Omental fat pad (tissue), 4 donors: Measurements from ENCODE around the gene ANTXR1. TPM values are rescaled to one million over a fixed set of nuclear protein-coding genes. Genes with fewer than 3 reads are reported as not detected.
A peak's percentile ranks its signal among the peaks of the same experiment; 100 is the strongest.
"Not testable (repeated sequence)": the region's sequence is repeated elsewhere in the genome, so short reads cannot be mapped to it uniquely, and the experiment has no call there.

Source experiments
- ATAC-seq: fragments of 150-250 bp; one replicate; pipeline ENCODE4 v1.9.1; 2016; ENCODE audit warnings: mild to moderate bottlenecking, moderate library complexity; ENCODE audit not compliant: low FRiP score
- DNase-seq: peaks from one replicate; pipeline ENCODE4 v3.0.0-alpha.2; 2019; ENCODE audit warnings: low spot score
- CTCF ChIP-seq, 3 donors: fragments of 450-650 bp; IDR thresholded peaks; one replicate each; pipeline ENCODE4 v1.5.1; 2016 to 2017; ENCODE audit warnings: antibody characterized with exemption in 3 of 3, mild to moderate bottlenecking in 3 of 3, moderate library complexity in 2 of 3
- total RNA-seq, 4 donors: library from RNA; depleted of rRNA; stranded (reverse); fragments of >200 nt; gene quantifications; one replicate each; pipeline ENCODE4 v1.1.0, GENCODE V29; 2016

ANTXR1 gene
- total RNA-seq, 4 donors from 2014 or later: 27.7 to 49.1 (median 37.1) TPM

- ATAC-seq: peak; percentile 95
- TF ChIP-seq CTCF (IDR thresholded peaks at IDR 0.05): no peak
- DNase-seq: no peak
These were observed 240.8 kb downstream of the ANTXR1 start for GRCh38 chr2:69253611-69254301.

GRCh38 chr2:69255760-69256159, 242.8 kb downstream of the ANTXR1 start:
- no peak for TF ChIP-seq CTCF (IDR thresholded peaks at IDR 0.05)
- ATAC-seq: no peak
- DNase-seq: no peak

GRCh38 chr2:69259994-69260591, 247.1 kb downstream of the ANTXR1 start:
- ATAC-seq, DNase-seq: not testable (repeated sequence)

- TF ChIP-seq CTCF (IDR thresholded peaks at IDR 0.05): no peak
- DNase-seq (no peak), ATAC-seq (no peak)
These were observed 247.7 kb downstream of the ANTXR1 start for GRCh38 chr2:69260666-69261065.

GRCh38 chr2:69269330-69269729, 256.4 kb downstream of the ANTXR1 start:
- ATAC-seq (no peak), DNase-seq (no peak)
- TF ChIP-seq CTCF (IDR thresholded peaks at IDR 0.05): no peak

- TF ChIP-seq CTCF (IDR thresholded peaks at IDR 0.05): no peak
- ATAC-seq: no peak
- no peak for DNase-seq
These were observed 258.9 kb downstream of the ANTXR1 start for GRCh38 chr2:69271831-69272257.

GRCh38 chr2:69272803-69273471, 260.0 kb downstream of the ANTXR1 start:
- DNase-seq (no peak), ATAC-seq (no peak)
- TF ChIP-seq CTCF (IDR thresholded peaks at IDR 0.05): no peak
